Measurements from ENCODE around the gene NDUFA12.
"Not testable (repeated sequence)": the region's sequence is repeated elsewhere in the genome, so short reads cannot be mapped to it uniquely, and the experiment has no call there.

DNA sequence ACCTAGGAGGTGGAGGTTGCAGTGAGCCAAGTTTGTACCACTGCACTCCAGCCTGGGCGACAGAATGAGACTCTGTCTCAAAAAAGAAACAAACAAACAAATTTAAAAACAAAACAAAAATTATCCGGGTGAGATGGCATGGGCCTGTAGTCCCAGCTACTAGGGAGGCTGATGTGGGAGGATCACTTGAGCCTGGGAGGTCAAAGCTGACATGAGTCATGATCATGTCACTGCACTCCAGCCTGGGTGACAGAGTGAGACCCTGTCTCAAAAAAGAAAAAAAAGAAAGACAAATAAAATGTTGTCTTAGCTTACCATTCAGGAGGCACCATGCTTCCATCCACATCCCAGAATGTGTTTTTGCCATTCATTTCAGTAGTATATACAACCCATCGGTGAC lies 9.6 kb downstream of the NDUFA12 start:
- TF ChIP-seq, protein P1, sequence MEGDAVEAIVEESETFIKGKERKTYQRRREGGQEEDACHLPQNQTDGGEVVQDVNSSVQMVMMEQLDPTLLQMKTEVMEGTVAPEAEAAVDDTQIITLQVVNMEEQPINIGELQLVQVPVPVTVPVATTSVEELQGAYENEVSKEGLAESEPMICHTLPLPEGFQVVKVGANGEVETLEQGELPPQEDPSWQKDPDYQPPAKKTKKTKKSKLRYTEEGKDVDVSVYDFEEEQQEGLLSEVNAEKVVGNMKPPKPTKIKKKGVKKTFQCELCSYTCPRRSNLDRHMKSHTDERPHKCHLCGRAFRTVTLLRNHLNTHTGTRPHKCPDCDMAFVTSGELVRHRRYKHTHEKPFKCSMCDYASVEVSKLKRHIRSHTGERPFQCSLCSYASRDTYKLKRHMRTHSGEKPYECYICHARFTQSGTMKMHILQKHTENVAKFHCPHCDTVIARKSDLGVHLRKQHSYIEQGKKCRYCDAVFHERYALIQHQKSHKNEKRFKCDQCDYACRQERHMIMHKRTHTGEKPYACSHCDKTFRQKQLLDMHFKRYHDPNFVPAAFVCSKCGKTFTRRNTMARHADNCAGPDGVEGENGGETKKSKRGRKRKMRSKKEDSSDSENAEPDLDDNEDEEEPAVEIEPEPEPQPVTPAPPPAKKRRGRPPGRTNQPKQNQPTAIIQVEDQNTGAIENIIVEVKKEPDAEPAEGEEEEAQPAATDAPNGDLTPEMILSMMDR (IDR thresholded peaks at IDR 0.05) = not testable (repeated sequence)
- not testable (repeated sequence) for TF ChIP-seq POLR2A (IDR thresholded peaks at IDR 0.05)
